ENCODE data around the gene HORMAD2.
"Not testable (repeated sequence)": the region's sequence is repeated elsewhere in the genome, so short reads cannot be mapped to it uniquely, and the experiment has no call there.

The HORMAD2 gene

GRCh38 chr22:30059346-30060020 is 20.8 kb upstream of the HORMAD2 start:
- not testable (repeated sequence) for DNase-seq

DNA sequence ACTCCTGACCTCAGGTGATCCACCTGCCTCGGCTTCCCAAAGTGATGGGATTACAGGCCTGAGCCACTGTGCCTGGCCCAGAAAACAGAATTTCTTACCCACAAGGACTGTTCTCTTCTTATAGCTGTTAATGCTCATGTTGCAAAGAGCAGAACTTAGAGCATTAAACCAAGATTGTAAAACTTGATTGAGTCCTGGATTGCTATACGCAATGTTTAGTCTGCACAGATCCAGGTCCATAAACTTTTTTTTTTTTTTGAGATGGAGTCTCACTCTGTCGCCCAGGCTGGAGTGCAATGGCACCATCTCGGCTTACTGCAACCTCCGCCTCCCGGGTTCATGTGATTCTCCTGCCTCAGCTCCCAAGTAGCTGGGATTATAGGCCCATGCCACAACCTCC is 19.2 kb upstream of the HORMAD2 start:
- not testable (repeated sequence) for DNase-seq

- DNase-seq, result no peak
Observed at GRCh38 chr22:30062259-30062658, 18.0 kb upstream of the HORMAD2 start.

DNA sequence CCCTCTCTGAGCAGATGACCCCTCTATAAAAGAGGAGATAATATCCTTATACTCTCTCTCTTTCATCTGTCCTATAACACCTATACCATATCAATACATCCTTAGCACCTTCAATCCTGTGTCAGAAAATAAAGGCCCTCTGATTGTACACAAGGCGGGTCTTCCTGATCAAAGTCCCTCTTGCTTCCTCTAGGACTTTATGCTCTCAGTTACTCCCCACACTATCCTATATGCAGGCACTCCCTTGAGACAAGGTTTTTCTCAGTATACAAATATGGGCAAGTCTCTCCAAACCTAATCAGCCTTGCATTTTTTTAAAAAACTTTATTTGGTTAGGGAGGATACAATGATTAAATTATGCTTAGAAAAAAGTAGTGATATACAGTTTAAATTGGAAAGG is 17.3 kb upstream of the HORMAD2 start:
- DNase-seq, result no peak

GRCh38 chr22:30064172-30064571 is 16.1 kb upstream of the HORMAD2 start:
- DNase-seq, result no peak

GRCh38 chr22:30073743-30074142 is 6.5 kb upstream of the HORMAD2 start:
- no peak for DNase-seq

GRCh38 chr22:30074147-30074546 is 6.1 kb upstream of the HORMAD2 start:
- no peak for DNase-seq

DNA sequence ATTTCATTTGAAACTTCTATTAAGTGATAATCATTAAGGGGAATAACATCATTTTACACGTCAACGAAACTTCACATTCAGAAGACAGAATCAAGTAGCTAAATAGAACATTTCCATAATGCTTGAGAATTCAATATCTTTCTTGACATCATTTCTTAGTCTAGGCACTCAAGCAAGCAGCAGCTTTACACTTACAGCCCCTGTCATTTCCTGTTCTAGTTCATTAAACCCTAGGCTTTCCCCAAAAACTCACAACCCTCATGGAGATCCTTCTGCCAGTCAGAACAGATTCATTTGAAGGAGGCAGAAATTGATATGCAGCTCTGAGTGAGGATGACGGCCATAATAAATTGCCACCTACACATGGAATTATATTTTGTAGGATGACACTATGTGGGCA is 5.3 kb upstream of the HORMAD2 start:
- DNase-seq, result no peak

DNA sequence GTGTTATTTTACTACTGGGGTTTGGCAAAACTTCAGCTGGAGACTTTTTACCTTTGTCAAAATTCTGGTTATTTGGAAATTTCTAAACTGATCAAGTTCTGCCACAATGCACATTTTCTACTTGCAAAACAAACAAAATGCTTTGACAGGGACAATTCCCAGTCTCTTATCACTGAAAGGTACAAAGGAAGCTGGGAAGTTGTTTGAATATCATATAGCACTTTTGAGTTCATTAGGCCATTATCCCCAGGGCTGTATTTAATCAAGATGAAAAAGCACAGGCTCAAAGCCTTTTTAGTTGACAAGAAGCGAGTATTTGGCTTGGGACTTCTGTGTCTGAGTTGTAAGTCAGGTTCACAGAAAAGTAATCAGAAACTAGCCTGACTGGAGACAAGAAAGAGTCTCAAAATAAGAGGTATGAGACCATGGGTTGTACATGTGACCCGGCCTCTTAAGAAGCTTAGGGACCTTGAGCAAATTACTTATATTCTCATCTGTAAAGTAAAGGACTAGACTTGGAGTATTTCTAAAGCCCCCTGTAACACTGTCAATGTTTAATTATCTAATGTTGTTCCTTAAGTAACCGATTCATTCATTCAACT is 2.9 kb upstream of the HORMAD2 start:
- DNase-seq, result no peak

- no peak for DNase-seq
Observed at GRCh38 chr22:30078320-30079311, 1.6 kb upstream of the HORMAD2 start.

DNA sequence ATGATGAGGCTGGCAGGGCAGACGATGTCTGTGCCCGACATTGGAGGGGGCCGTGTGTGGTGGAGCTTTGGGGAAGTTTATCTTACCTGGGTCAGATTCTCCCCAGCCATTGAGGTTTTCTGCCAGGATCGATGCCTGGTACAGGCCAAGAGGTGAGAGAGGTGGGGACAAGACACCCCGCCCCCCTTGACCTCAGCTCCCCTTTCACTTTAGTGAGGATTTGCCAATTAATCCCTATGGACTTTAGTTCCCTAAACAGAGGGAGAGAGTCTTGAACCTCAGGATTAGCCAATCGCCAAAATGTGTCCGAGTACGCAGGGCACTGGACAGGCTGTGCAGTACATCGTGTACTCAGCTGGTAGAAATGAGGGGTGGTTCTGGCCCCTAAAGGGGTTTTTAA is 541 bp downstream of the HORMAD2 start:
- DNase-seq, result no peak

- no peak for DNase-seq
Observed at GRCh38 chr22:30086496-30086895, 6.2 kb downstream of the HORMAD2 start.

DNA sequence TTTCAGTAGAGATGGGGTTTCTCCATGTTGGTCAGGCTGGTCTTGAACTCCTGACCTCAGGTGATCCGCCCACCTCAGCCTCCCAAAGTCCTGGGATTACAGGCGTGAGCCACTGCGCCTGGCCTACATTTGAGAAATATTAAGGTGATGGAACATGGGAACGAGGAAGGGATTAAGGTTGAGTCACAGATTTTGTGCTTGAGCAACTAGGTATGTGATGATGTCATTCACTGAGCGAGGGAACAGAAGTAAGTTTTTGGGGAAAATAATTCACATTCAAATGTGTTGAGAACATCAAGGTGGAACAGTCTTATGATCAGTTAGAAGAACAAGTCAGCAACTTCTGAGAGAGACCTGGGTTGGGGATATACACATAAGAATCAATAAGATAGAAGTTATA is 6.8 kb downstream of the HORMAD2 start:
- not testable (repeated sequence) for DNase-seq

- no peak for DNase-seq
Observed at GRCh38 chr22:30087611-30088010, 7.3 kb downstream of the HORMAD2 start.

- DNase-seq, result no peak
Observed at GRCh38 chr22:30088468-30088867, 8.2 kb downstream of the HORMAD2 start.

GRCh38 chr22:30089655-30089974 is 9.4 kb downstream of the HORMAD2 start:
- no peak for DNase-seq

- no peak for DNase-seq
Observed at GRCh38 chr22:30092686-30093085, 12.4 kb downstream of the HORMAD2 start.

DNA sequence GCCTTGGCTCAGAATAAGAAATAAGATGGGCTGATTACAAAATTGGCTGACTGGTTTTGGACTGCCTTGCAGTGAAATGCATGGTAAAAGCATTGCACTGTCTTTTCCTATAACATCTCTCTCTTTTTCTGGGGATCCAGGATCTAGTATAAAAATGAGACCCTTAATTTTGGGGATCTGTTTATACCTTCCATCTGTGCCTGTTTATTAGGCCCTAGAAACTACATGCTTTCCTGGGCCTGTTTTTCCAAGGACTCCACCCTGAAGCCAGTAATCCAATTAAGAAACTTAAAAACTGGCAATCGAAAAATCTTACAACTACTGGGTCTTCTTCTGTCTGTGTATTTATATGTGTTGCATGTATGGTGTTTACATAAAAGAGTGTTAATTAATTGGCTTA is 14.5 kb downstream of the HORMAD2 start:
- DNase-seq, result no peak

- DNase-seq, result no peak
Observed at GRCh38 chr22:30097861-30098260, 17.6 kb downstream of the HORMAD2 start.

DNA sequence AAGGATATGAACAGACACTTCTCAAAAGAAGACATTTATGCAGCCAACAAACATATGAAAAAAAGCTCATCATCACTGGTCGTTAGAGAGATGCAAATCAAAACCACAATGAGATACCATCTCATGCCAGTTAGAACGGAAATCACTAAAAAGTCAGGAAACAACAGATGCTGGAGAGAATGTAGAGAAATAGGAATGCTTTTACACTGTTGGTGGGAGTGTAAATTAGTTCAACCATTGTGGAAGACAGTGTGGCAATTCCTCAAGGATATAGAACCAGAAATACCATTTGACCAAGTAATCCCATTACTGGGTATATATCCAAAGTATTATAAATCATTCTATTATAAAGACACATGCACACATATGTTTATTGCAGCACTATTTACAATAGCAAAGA is 20.5 kb downstream of the HORMAD2 start:
- not testable (repeated sequence) for DNase-seq

DNA sequence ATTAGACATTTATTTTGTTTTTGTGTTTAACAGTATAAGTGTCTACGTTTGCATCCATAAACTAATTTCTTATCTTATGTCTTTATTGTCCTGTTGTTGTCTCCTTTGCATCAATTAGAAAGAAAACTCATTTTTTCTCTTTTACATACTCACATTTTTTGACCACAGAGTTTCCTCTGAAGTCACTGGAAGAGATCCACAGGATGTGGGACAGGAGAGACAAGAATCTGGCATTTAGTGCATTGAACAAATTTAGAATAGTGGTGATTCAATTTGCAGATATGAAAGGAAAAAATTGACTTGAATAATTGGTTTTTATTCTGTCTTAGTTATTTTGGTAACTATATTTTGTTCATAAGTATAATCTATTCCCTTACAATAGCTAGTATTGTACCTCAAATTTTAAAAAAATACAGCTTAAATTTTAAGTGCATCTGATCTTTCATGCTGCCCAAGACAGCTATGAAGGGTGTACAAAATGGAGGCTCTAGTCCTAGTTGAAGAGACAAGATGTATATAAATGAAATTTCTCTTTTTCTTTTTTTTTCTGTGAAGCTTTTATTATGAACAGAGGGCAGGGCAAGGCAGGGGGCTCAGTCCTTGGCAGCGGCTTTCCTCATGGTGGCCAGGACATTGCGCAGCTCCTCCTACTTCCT is 24.4 kb downstream of the HORMAD2 start:
- no peak for DNase-seq

GRCh38 chr22:30105483-30105882 is 25.2 kb downstream of the HORMAD2 start:
- DNase-seq, result no peak

- DNase-seq, result no peak
Observed at GRCh38 chr22:30113494-30113893, 33.2 kb downstream of the HORMAD2 start.

Measured in NCI-H1048 (cell line).